NCI-H748 (cell line): ENCODE data around the gene FMN1.

Source experiments
- DNase-seq: peaks from one replicate; lab custom pipeline; 2025; ENCODE audit not compliant: unreplicated experiment; lab: John Stamatoyannopoulos, UW

FMN1 gene

GRCh38 chr15:32794973-32795372, 399.5 kb downstream of the FMN1 start:
- no peak for DNase-seq

- no peak for DNase-seq
These were observed 402.1 kb downstream of the FMN1 start for GRCh38 chr15:32792436-32792835.

GRCh38 chr15:32790352-32790999, 404.0 kb downstream of the FMN1 start:
- DNase-seq: no peak

GRCh38 chr15:32787949-32788348, 406.6 kb downstream of the FMN1 start:
- DNase-seq: no peak

- DNase-seq: no peak
These were observed 407.6 kb downstream of the FMN1 start for GRCh38 chr15:32786906-32787305.

- DNase-seq: no peak
These were observed 409.9 kb downstream of the FMN1 start for GRCh38 chr15:32784581-32784980.

- DNase-seq: no peak
These were observed 412.7 kb downstream of the FMN1 start for GRCh38 chr15:32781781-32782180.

- no peak for DNase-seq
These were observed 415.9 kb downstream of the FMN1 start for GRCh38 chr15:32778391-32779176.

- DNase-seq: no peak
These were observed 419.4 kb downstream of the FMN1 start for GRCh38 chr15:32775103-32775502.

GRCh38 chr15:32774022-32774421, 420.5 kb downstream of the FMN1 start:
- no peak for DNase-seq

- no peak for DNase-seq
These were observed 427.3 kb downstream of the FMN1 start for GRCh38 chr15:32767236-32767635.

- DNase-seq: no peak
These were observed 428.4 kb downstream of the FMN1 start for GRCh38 chr15:32766101-32766500.

GRCh38 chr15:32765236-32765635, 429.3 kb downstream of the FMN1 start:
- DNase-seq: no peak

- DNase-seq: no peak
These were observed 431.2 kb downstream of the FMN1 start for GRCh38 chr15:32763295-32763694.

GRCh38 chr15:32757426-32757825, 437.1 kb downstream of the FMN1 start:
- no peak for DNase-seq

- DNase-seq: no peak
These were observed 443.5 kb downstream of the FMN1 start for GRCh38 chr15:32750979-32751378.

- DNase-seq: peak; percentile 3
These were observed 446.6 kb downstream of the FMN1 start for GRCh38 chr15:32747921-32748342.

GRCh38 chr15:32746116-32746857, 448.2 kb downstream of the FMN1 start:
- DNase-seq: no peak

GRCh38 chr15:32743411-32744140, 450.9 kb downstream of the FMN1 start:
- no peak for DNase-seq

- no peak for DNase-seq
These were observed 454.9 kb downstream of the FMN1 start for GRCh38 chr15:32739522-32740063.

- no peak for DNase-seq
These were observed 455.8 kb downstream of the FMN1 start for GRCh38 chr15:32738666-32739065.
